ENCODE results near the gene ATP13A3.

GRCh38 chr3:194360568-194360967, 126.2 kb downstream of the ATP13A3 start:
- TF ChIP-seq CTCF (conservative IDR thresholded peaks at IDR 0.05; ENCODE audit: low read length), result no peak
- no peak for TF ChIP-seq EZH2phosphoT487 (IDR thresholded peaks at IDR 0.05; ENCODE audit: borderline replicate concordance, low read depth, low read length)
